ENCODE results near the gene DLGAP1. TPM values are rescaled to one million over a fixed set of nuclear protein-coding genes. Genes with fewer than 3 reads are reported as not detected.

Gene DLGAP1
- total RNA-seq, 1 donor from 2014 or later, result not detected

DNA sequence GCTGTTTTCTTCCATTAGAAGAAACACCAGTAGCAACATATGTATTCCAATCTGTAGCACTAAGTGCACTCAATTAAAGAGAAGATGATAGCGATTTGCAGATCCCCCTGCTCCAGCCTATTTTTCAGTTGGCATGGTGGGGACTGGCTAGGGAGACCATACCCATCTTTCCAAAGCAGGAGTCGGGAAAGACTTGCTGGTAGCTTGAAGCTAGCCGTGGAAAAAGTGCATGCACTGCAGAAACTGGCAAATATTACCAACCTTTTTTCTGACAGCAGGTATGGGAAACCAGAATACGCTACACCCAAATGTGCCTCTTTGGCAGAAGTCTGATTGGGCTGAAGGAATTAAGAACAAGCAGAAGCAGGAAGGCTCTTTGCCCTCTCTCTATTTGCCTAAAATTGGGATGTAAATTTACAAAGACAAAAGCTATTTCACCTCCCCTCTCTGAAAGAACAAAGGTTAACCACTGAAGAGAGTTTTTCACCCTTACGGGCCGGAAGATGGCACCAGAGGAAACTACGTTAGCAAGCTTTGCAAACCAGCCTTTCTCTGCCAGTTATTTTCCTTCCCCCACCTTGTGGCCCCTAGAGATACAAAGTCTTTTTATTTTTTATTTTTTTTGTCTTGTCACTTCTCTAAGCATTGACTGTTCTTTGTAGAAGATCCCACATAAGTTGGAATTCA, 273.1 kb downstream of the DLGAP1 start:
- no peak for DNase-seq (ENCODE audit: low read depth in 2 of 2)

DNA sequence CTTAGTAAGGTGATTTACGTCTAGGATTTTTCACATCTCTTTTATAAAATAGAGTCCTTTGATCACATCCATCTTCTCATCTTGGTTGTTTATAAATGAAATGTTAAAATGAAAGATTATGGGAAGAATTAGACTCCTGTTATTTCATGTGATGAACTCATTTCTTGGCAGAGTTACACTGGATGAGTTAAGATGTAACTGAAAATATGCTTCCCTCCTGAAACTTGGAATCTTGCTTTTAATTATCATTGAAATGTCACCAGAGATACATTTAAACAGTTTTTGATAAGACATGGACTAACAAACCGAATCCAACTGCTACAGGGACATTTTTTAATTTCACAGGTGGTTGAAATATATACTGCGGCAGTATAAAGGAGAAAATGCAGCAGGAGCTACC, 274.0 kb downstream of the DLGAP1 start:
- DNase-seq (ENCODE audit: low read depth in 2 of 2), result no peak

DNA sequence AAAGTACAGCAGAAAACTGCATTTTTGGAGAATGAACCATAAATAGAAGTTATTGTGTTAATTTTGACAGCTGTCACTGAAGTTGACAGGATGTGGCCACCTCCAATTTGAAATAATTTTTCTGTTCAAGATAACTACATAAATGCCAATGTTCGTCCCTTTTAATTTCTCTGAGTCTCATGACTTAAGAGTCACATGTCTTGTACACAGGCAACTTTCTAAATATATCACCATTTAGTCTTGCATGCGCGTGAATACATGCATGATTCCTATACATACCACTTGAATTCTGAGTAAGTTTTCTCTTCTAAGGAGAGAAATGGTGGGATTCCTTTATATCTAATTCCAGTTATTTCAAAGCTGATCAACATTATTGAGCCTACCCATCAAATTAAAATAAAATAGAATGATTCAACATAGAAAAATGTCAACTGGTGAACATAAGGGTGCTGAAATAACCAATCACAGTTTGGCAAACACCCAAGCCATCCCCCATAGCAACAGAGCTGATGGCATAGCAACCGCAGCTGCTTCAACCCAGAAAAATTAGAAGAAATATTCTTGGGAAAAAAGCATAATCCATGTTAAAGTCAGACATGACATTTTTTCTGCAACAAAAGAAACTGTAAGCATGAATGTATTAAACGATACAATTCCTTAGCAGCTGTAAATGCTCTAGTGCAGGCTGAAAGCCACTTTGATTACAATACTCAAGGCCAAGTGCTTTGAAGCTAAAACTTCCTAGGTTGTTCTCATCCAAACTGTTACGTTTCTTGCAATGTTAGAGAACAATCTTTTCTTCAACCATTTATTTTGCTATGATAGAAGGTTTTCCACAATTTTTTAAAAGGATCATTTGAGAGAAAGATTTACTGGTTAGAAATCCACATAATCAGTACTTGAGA, 282.7 kb downstream of the DLGAP1 start:
- no peak for DNase-seq (ENCODE audit: low read depth in 2 of 2)

DNA sequence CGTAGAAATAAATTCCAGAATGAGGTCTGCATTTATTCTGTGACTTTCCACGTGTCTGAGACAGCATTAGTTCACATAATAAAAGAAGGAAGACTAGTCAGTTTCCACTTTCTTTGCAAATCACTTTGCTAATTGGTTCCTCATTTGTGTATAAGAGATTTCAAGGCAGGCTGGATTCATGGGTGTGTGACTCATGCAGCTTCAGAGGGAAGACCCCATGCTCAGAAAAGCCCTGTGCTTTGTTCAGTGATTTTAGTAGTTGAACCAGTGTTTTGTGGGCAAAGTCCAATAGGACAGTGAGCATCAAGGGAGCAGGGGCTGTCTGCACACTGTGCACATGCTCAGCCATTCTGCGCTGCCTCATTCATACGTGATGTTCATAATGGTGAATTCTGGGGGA, 297.8 kb downstream of the DLGAP1 start:
- DNase-seq (ENCODE audit: low read depth in 2 of 2), result no peak

DNA sequence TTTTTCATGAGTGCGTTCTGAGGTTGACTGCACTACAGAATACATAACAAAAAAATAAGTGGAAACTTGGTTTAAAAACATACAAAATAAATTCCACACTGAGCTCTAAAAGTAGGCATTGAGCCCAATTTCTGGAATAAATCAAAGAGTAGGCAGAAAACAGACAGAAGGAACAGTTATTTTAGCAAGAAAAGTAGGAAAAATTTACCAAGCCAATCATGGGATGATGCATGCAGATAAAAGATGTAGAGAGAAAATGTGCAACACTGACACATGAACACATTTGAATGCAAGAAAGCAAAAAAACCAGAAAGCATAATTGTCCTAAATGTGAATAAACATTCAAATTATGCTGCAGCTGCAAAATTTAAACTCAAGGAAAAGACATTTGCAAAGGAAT, 308.3 kb downstream of the DLGAP1 start:
- no peak for DNase-seq (ENCODE audit: low read depth in 2 of 2)

DNA sequence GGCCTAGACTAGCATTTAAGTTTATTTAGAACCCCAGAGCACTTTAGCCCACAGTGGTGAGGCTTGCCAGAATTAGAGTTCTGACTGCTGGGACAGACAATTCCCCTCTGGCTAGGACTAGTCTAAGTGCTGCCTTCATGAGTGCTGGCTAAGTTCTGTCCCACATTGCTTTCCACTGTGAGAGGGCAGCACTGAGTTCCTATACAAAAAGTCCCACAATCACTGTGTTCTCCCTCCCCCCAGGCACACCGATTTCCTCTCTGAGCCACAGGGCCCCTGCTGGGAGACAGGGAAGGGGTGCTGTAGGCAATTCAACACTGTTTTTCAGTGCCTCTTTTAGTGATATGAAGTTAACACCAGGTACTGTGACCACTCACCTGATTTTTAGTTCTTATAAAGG, 310.9 kb downstream of the DLGAP1 start:
- no peak for DNase-seq (ENCODE audit: low read depth in 2 of 2)

DNA sequence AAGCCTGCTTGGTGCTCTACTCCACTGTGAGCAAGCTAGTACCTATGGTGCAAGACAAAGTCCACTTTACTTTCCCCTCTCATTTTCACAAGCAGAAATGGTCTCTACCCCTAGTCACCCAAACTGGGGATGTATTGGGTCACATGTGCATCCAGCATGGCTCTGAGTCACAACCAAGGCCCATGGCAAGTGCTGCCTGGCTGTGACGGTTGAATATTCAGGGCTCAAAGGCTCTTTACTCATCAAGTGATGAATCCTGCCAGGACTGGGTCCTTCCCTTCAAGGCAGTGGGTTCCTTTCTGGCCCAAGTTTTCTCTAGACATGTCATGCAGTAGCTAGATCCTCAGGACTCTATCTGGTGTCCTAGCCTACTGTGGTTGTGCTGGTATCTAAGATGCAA, 311.5 kb downstream of the DLGAP1 start:
- DNase-seq (ENCODE audit: low read depth in 2 of 2), result no peak

DNA sequence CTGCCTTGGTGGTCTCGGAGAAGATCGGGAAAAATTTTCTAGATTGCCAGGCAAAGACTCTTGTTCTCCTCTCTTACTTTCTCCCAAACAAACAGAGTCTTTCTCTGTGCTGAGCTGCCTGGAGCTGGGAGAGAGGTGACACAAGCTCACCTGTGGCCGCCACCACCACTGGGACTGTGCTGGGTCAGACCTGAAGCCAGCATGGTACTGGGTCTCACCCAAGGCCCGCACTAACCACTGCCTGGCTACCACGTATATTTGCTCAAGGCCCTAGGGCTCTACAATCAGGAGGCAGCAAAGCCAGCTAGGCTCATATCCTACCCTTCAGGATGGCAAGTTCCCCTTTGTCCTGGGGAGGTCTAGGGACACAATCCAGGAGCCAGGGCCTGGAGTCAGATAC, 312.2 kb downstream of the DLGAP1 start:
- DNase-seq (ENCODE audit: low read depth in 2 of 2), result no peak

DNA sequence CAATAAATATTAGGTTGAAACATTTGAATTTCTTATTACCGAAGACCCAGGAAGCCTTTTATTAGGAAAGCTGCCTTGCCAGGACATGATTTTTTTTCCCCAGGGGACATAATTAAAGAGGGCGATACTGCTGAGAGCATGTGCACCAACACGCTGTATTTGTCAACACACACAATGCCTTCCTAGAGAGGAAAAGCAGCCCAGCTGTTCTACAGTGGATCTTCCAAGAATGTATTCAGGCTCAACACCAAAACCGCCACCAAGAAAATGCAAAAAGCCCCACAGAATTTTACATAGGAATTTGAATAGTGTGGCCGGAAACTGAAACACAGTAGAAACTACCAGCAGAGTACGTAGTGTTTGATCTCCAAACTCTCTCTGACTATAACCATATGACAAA, 320.4 kb downstream of the DLGAP1 start:
- no peak for DNase-seq (ENCODE audit: low read depth in 2 of 2)

DNA sequence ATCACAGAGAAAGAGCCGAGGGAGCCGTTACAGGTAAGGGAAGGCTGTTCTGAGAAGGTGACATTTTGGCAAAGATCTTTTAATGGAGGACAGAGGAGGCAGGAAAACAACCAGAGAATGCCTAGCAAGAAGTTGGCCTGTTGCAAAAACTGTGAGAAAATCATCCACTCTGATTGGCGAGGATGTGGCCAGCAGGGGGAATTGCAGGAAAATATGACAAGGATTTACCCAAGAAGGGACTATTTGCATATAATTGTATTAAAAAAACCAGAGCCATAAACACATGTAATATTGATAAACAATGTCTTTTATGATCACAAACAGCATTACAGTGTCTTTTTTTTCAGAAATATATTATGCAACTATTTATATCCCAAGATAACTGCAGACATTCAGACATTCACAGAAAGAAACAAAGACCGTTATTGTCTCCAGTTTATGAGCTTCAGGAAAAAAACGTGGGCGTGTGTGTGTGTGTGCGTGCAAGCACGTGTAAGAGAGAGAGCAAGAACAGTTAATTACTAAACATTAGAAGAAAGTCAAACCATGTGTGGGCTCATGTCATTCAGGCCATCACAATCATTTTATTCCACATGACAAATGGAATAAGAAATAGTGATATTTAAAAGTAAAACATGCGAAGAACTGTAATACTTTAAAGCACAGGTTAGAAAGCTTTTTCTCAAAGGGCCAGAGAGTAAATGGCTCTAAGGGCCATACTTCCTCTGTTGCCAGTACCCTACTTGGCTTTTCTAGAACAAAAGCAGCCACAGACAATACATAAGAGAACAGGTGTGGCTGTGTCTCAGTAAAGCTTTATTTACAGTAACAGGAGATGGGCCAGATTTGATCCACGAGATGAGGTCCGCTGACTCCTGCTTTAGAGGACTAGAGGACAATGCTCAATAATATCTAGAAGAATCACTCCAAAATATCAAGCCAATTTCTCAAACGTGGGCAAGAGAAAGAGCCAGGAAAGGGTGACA, 324.1 kb downstream of the DLGAP1 start:
- no peak for DNase-seq (ENCODE audit: low read depth in 2 of 2)

DNA sequence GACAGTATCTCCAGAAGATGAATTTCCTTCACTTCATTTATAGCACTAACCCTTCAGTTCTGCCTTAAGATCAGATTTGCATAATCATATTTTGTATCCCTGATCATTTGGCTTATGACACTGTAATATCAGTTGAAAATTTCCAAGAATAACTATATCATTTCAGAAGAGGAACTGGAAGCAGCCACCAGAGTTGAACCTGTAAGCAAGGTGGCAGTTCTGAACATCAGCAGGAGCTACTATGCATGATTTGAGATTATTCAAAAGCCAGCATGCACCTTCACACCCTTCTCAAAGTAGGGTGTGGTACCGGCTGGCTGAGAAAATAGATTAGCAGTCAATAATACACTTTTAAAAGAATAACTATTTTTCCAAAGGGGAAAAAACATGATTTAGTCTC, 328.2 kb downstream of the DLGAP1 start:
- DNase-seq (ENCODE audit: low read depth in 2 of 2), result no peak

DNA sequence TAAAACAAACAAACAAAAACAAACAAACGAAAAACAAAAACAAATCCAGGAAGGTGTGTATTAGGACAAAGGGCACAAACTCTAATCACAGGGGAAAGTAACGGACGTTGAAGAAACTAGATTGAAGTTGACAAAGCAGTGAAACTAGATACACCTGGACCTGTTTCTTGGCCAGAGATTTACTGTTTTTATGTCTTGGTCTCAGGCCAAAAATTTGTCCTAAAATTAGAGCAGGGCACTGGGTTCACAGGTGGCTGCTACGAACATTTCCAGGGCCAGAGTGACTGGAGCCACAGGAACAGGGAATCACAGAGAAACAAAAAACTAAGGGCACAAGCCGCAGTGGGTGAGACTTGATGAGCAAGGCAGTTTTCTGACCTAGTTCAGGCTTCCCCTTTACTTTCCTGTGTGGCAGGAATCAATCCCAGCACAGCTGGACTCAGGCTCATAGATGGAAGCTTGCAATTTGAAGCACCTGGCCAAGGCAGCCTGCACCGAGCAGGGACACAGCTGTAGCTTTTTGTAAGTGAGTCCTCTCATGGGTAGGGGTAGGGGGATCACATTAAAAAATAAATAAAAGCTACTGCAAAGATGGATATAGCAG, 329.4 kb downstream of the DLGAP1 start:
- DNase-seq (ENCODE audit: low read depth in 2 of 2), result no peak

DNA sequence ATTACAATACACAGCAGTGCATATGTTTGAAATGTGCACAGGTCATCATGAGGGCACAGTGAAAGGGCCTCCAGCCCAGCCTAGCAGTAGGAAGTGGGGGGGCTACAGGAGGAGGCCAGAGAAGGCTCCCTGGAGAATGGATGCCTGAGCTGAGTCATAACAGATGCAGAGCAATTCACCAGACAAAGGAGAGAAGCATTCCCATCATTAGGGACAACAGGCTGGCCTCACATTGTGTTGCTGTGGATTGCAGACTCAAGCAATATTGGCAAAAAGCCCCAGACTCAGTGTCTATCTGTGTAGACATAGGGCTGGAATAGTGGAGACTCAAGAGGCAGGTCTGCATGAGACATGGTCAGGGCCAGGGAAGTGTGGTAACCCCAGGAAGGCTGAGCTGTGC, 329.9 kb downstream of the DLGAP1 start:
- DNase-seq (ENCODE audit: low read depth in 2 of 2), result no peak

DNA sequence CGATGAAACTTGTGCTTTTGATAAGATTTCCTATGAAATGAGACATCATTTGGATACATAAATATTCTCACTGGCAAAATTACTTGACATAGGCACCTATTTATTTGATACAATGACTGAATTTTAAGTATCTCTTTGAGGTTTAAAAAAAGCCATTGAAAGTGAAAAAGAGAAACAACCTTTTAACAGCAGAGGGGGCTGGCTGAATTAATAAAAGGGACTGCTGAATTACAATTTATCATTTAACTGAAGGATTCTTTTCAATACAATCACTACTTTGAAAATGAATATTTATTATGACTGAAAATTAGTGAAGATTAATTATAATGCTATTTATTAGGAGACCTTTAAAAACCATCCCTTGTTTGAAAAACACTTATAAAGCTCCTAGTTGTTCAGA, 335.3 kb downstream of the DLGAP1 start:
- DNase-seq (ENCODE audit: low read depth in 2 of 2), result no peak

DNA sequence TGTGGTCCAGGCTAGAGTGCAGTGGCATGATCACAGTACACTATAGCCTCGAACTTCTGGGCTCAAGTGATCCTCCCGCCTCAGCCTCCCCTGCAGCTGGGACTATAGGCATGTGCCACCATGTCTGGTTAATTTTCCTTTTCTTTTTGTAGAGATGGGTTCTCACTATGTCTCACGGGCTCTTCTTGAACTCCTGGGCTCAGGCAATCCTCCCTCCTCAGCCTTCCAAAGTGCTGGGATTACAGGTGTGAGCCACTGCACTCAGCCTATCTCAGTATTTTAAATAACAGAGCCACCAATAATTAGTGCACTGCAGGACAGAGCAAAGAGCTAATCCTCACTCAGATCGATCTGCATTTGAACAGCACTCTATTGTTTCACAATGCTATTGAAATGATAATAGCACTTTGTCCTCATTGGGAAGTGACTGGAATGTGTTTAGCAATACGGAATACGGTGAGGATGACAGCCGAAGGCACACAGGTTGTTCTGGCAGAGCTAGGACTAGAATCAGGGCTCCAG, 335.9 kb downstream of the DLGAP1 start:
- no peak for DNase-seq (ENCODE audit: low read depth in 2 of 2)

DNA sequence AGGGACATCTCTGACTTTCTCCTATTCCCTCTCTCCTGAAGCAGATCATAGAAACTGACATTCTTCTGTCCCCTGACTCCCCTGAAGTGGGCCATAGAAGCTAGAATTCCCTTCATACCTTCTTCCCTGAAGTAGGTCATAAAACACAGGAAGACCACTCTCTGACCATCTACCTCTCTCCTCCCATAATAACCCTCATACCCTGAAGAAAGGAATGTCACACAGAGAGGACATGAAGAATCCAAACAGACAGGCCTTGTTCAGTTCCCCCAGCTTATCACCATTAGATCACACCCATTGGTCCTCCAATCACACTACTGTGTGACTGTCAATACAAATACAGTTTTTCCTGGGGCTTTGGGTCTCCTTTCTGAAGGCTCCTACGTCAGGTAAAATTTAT, 347.1 kb downstream of the DLGAP1 start:
- no peak for DNase-seq (ENCODE audit: low read depth in 2 of 2)

DNA sequence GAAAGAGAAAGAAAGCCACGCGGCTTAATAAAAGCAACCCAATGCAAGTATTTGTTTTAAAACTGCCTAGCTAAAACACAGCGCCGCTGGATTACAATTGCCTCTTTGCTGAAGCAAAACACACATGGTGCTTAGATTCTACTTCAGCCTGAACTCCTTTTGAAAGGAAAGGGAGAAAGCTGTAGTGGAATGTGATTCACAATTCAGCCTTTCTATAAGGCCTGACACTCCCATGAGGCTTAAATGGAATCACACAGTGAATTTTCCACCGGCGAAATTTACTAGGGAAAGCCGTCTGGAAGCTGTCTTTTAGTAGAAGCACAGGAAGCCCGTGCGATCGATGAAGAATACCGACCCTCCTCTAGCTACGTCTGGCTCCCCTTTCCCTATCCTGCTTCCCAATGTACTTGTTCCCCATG, 348.0 kb downstream of the DLGAP1 start:
- no peak for DNase-seq (ENCODE audit: low read depth in 2 of 2)

DNA sequence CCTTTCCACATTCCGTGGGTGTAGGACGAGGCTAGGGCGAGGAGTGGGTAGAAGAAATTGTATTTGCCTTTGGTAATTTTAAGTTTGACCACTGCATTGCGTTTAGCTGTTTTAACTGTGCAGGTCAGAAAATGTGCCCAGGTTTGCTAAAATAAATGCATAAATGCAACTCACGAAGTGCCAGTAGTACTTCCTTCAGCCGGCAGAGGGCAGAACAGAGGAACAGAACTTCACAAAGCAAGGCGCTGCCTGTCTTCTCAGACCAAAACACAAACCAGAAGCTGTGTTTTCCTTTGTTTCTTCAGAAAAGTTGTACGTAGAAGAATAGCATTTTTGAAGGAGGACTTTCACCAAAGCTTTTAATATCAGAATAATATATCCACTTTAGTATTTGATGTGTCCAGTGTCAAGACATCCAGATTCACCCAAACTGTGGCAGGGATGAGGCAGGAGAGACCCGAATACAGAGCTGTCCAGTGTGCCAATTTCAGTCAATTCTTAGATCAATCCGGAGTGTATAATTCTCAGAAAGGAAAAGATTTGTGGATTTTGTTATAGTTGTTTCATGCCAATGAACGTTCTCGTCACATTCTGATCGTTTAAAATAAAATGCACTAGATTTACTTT, 348.6 kb downstream of the DLGAP1 start:
- DNase-seq (ENCODE audit: low read depth in 2 of 2), result peak; percentile 55 to 57

DNA sequence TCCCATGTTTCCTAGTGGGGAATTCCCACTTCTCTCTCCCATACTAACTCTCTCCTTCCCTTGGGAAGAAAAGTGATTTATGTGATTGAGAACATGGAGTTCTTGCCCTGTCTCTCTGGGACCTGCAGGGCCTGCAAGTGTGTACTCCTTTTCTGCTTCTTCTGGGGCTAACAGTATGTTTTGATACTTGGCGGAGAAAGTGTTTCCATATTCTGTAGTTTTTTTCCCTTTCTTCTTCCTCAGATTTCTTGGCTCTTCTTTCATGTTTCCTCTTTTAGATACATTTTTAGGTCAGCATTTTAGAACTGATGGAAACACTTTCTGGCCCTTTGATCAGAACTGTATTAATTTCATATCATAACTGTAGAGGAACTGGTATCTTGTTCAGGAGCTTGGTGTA, 352.2 kb downstream of the DLGAP1 start:
- no peak for DNase-seq (ENCODE audit: low read depth in 2 of 2)

DNA sequence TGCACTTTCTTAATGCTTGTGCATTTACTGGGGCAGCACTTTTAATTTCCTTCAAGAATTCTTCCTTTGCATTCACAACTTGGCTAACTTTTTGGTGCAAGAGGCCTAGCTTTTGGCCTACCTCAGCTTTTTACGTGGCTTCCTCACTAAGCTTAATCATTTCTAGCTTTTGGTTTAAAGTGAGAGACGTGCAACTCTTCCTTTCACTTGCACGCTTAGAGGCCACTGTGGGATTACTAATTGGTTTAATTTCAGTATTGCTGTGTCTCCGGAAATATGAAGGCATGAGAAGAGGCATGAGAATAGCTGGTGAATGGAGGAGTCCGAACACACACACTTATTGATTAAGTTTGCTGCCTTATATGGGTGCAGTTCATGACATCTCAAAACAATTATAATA, 354.1 kb downstream of the DLGAP1 start:
- no peak for DNase-seq (ENCODE audit: low read depth in 2 of 2)

DNA sequence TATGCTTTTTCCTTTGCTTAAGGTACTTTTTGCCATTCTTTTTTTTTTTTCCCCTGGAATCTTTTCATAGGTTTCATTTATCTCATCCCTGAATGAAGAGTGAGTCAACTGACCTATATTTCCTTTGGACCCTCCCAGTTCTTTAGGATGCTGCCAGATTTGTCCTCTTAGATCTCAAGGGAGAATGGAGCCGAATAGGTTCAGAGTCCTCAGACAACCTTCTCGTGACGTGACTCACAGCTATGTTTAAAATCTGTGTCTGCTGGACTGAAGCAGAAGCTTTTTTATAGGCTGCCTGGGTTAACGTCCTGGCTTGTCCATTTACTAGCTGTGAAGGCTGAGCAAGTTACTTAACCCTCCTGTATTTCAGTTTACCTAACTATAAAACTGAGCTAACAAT, 358.6 kb downstream of the DLGAP1 start:
- DNase-seq (ENCODE audit: low read depth in 2 of 2), result no peak
